Mesendoderm (in vitro differentiated cells): ENCODE results near the gene OR51B2.
"Not testable (repeated sequence)": the region's sequence is repeated elsewhere in the genome, so short reads cannot be mapped to it uniquely, and the experiment has no call there.

Experiments used
- DNase-seq: peaks from one replicate; pipeline ENCODE4 v3.0.0; 2013
- H2AK5ac ChIP-seq: 2 replicates; pipeline ENCODE4 v1.6.1; 2013; ENCODE audit warnings: low read length, inconsistent platforms
- H2BK120ac ChIP-seq: 2 replicates; pipeline ENCODE4 v1.6.1; 2013; ENCODE audit warnings: low read depth, mild to moderate bottlenecking, low read length, moderate library complexity, mixed read lengths
- H2BK15ac ChIP-seq: replicated peaks from 2 replicates; pipeline ENCODE4 v1.6.1; 2013; ENCODE audit warnings: low read depth, mild to moderate bottlenecking, moderate library complexity
- H2BK5ac ChIP-seq: 2 replicates; pipeline ENCODE4 v1.6.1; 2013; ENCODE audit warnings: low read length, inconsistent platforms
- H3K18ac ChIP-seq: 2 replicates; pipeline ENCODE4 v1.6.1; 2013; ENCODE audit warnings: mild to moderate bottlenecking, low read length, mixed read lengths
- H3K23ac ChIP-seq: one replicate; pipeline ENCODE4 v1.6.1; 2013; ENCODE audit warnings: low read length
- H3K27ac ChIP-seq: 2 replicates; pipeline ENCODE4 v1.5.1; 2013; ENCODE audit warnings: low read depth, mild to moderate bottlenecking, inconsistent platforms, low read length, moderate library complexity
- H3K27me3 ChIP-seq: 2 replicates; pipeline ENCODE4 v1.6.1; 2013; ENCODE audit warnings: low read length, control low read depth, mild to moderate bottlenecking, inconsistent platforms; ENCODE audit not compliant: insufficient read depth, poor library complexity
- H3K36me3 ChIP-seq: 2 replicates; pipeline ENCODE4 v1.6.1; 2013; ENCODE audit warnings: low read length, inconsistent platforms; ENCODE audit not compliant: control insufficient read depth, insufficient read depth
- H3K4ac ChIP-seq: one replicate; pipeline ENCODE4 v1.6.1; 2013; ENCODE audit warnings: low read depth, mild to moderate bottlenecking, low read length, moderate library complexity
- H3K4me1 ChIP-seq: 2 replicates; pipeline ENCODE4 v1.6.1; 2013; ENCODE audit warnings: low read depth, low read length, inconsistent platforms; ENCODE audit not compliant: control insufficient read depth
- H3K4me2 ChIP-seq: 2 replicates; pipeline ENCODE4 v1.6.1; 2013; ENCODE audit warnings: low read length
- H3K4me3 ChIP-seq: 2 replicates; pipeline ENCODE4 v1.5.1; 2013; ENCODE audit warnings: mild to moderate bottlenecking, low read length
- H3K56ac ChIP-seq: one replicate; pipeline ENCODE4 v1.6.1; 2013; ENCODE audit warnings: low read length
- H3K79me1 ChIP-seq: 2 replicates; pipeline ENCODE4 v1.6.1; 2013; ENCODE audit warnings: low read length, inconsistent platforms
- H3K79me2 ChIP-seq: 2 replicates; pipeline ENCODE4 v1.6.1; 2013; ENCODE audit warnings: mild to moderate bottlenecking, low read length; ENCODE audit not compliant: control insufficient read depth, insufficient read depth
- H3K9ac ChIP-seq: 2 replicates; pipeline ENCODE4 v1.6.1; 2013; ENCODE audit warnings: low read length, inconsistent platforms
- H4K5ac ChIP-seq: one replicate; pipeline ENCODE4 v1.6.1; 2013; ENCODE audit warnings: low read length
- H4K8ac ChIP-seq: one replicate; pipeline ENCODE4 v1.6.1; 2013; ENCODE audit warnings: low read depth, mild to moderate bottlenecking, control low read depth, low read length, moderate library complexity
- WGBS: extraction: QIAGEN DNeasy Blood & Tissue Kit; methylation state at CpG from one replicate; pipeline ENCODE4 v1.1.7; 2013; ENCODE audit warnings: low lambda C conversion rate, missing lambda C conversion rate; ENCODE audit not compliant: insufficient coverage; ENCODE audit errors: extremely low coverage; 5-methylcytosine and 5-hydroxymethylcytosine counted together

The OR51B2 gene

DNA sequence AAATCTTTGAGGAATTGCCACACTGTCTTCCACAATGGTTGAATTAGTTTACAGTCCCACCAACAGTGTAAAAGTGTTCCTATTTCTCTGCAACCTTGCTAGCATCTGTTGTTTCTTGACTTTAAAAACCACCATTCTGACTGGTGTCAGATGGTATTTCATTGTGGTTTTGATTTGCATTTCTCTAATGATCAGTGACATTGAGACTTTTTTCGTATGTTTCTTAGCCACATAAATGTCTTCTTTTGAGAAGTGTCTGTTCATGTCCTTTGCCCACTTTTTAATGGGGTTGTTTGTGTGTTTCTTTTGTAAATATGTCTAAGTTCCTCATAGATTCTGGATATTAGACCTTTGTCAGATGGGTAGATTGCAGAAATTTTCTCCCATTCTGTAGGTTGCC is 13.2 kb upstream of the OR51B2 start:
- not testable (repeated sequence) for H3K4me2 ChIP-seq
- no CpG with 5 or more reads among the region's 1 CpG for WGBS

DNA sequence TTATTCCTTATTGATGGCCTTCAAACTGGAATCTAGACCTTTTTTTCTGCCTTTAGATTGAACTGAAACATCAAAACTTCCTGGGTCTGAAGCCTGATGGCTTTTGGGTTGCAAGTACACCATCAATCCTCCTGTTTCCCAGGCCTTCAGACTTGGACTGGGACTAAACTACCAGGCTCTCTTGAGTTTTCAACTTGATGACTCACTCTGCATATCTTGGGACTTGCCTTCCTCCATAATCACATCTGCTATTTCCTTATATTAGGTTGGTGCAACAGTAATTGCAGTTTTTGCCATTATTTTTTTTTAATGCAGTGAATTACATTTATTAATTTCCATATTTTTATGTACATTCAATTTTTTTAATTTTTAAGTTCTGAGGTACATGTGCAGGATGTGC is 12.2 kb upstream of the OR51B2 start:
- no peak overlapping the region for H3K9ac ChIP-seq
- H4K5ac ChIP-seq, result no peak overlapping the region

More for the DNA sequence above, 13.2 kb upstream of the OR51B2 start:
- not testable (repeated sequence) for H4K8ac ChIP-seq, H3K56ac ChIP-seq, H2AK5ac ChIP-seq, H3K27ac ChIP-seq, H2BK15ac ChIP-seq, H3K4me3 ChIP-seq, H4K5ac ChIP-seq, H2BK5ac ChIP-seq, H3K9ac ChIP-seq, H3K4me1 ChIP-seq, H3K18ac ChIP-seq, H3K23ac ChIP-seq, H3K79me1 ChIP-seq, H3K36me3 ChIP-seq, DNase-seq, H3K4ac ChIP-seq, H2BK120ac ChIP-seq, H3K27me3 ChIP-seq, H3K79me2 ChIP-seq

DNA sequence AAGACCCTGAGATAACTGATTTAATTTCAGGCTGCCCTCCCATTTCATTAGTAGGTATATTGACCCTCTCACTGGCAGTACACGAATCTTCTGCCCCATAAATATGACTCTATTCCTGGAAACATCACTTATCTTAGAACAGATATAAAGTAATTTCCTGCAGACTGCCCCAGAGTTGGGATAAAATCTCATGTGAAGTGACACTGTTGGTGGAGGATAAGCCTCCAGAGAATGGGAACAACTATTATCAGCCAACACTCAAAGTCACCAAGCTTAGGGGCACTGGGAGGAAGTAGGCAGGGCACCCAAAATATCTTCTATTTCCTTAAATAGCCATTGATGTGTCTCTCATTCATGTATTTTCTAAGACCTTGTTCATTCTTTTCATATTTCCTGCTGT is 11.1 kb upstream of the OR51B2 start:
- no peak overlapping the region for H3K9ac ChIP-seq
- H3K4me3 ChIP-seq, result no peak overlapping the region
- H3K4ac ChIP-seq, result no peak overlapping the region
- no peak overlapping the region for H2BK120ac ChIP-seq
- H2AK5ac ChIP-seq, result no peak overlapping the region
- H3K27ac ChIP-seq, result no peak overlapping the region
- no peak overlapping the region for H3K18ac ChIP-seq
- H3K4me2 ChIP-seq, result no peak overlapping the region
- H3K4me1 ChIP-seq, result no peaks in the 10 kb centered on the region
- H4K5ac ChIP-seq, result no peak overlapping the region
- DNase-seq, result no peak
- H3K23ac ChIP-seq, result no peak overlapping the region
- no peak overlapping the region for H2BK15ac ChIP-seq
- WGBS, result no CpG with 5 or more reads among the region's 1 CpG
- H3K79me2 ChIP-seq, result no peaks in the 10 kb centered on the region
- no peak overlapping the region for H2BK5ac ChIP-seq
- H3K56ac ChIP-seq, result no peak overlapping the region
- H3K36me3 ChIP-seq, result no peaks in the 10 kb centered on the region
- H3K27me3 ChIP-seq, result no peaks in the 10 kb centered on the region
- H3K79me1 ChIP-seq, result no peaks in the 10 kb centered on the region
- H4K8ac ChIP-seq, result no peak overlapping the region

More for the DNA sequence above, 12.2 kb upstream of the OR51B2 start:
- Histone ChIP-seq H2BK120ac (no peak overlapping the region), H3K4me3 (no peak overlapping the region), H2BK15ac (no peak overlapping the region), H3K79me2 (no peaks in the 10 kb centered on the region), H2AK5ac (no peak overlapping the region), H3K4ac (no peak overlapping the region), H3K27ac (no peak overlapping the region), H3K4me1 (no peaks in the 10 kb centered on the region), H2BK5ac (no peak overlapping the region), H3K36me3 (no peaks in the 10 kb centered on the region), H4K8ac (no peak overlapping the region), H3K23ac (no peak overlapping the region), H3K27me3 (no peaks in the 10 kb centered on the region), H3K18ac (no peak overlapping the region), H3K4me2 (no peak overlapping the region), H3K56ac (no peak overlapping the region), H3K79me1 (no peaks in the 10 kb centered on the region)
- no peak for DNase-seq

- no peaks in the 10 kb centered on the region for H3K79me1 ChIP-seq
- no peak overlapping the region for H4K5ac ChIP-seq
- no peak overlapping the region for H3K9ac ChIP-seq
- no peak overlapping the region for H4K8ac ChIP-seq
- H2AK5ac ChIP-seq, result no peak overlapping the region
- no peak overlapping the region for H2BK5ac ChIP-seq
- no peak overlapping the region for H2BK120ac ChIP-seq
- no peak overlapping the region for H2BK15ac ChIP-seq
- H3K4me1 ChIP-seq, result no peaks in the 10 kb centered on the region
- no peak overlapping the region for H3K56ac ChIP-seq
- H3K27me3 ChIP-seq, result no peaks in the 10 kb centered on the region
- no peak overlapping the region for H3K23ac ChIP-seq
- no peak overlapping the region for H3K27ac ChIP-seq
- no peaks in the 10 kb centered on the region for H3K79me2 ChIP-seq
- no peak overlapping the region for H3K4me2 ChIP-seq
- no peak overlapping the region for H3K4ac ChIP-seq
- DNase-seq, result no peak
- H3K4me3 ChIP-seq, result no peak overlapping the region
- WGBS, result no CpG with 5 or more reads among the region's 5 CpGs
- H3K18ac ChIP-seq, result no peak overlapping the region
- no peaks in the 10 kb centered on the region for H3K36me3 ChIP-seq
Observed at GRCh38 chr11:5317292-5317691, 6.8 kb downstream of the OR51B2 start.

- H2AK5ac ChIP-seq, H3K4me2 ChIP-seq, H3K9ac ChIP-seq, H3K4me3 ChIP-seq, H2BK120ac ChIP-seq, H2BK5ac ChIP-seq, H4K5ac ChIP-seq, H3K36me3 ChIP-seq, H3K4ac ChIP-seq, H3K23ac ChIP-seq, H3K4me1 ChIP-seq, H3K79me2 ChIP-seq, H3K79me1 ChIP-seq, H3K27ac ChIP-seq, H4K8ac ChIP-seq, H3K18ac ChIP-seq, H3K27me3 ChIP-seq, DNase-seq, H2BK15ac ChIP-seq, H3K56ac ChIP-seq: not testable (repeated sequence)
- no CpG with 5 or more reads among the region's 3 CpGs for WGBS
Observed at GRCh38 chr11:5313326-5314023, 10.6 kb downstream of the OR51B2 start.

DNA sequence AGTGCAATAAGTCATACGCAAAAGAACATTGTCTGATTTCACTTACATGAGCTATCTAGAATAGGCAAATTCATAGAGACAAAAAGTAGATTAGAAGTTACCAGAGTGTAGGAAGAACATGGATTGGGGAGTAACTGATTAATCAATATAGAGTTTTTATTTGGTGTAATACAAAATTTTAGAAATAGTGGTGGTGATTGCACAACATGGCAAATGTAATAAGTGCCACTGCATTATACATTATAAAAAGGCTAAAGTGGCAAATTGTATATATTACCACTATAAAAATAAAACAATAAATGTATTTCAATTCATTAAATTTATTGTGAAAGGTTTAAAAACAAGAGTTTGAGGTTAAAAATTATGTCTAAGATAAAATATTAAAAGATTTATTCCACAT is 13.7 kb downstream of the OR51B2 start:
- H2BK5ac ChIP-seq, result no peak overlapping the region
- no peak overlapping the region for H3K4me2 ChIP-seq
- H4K8ac ChIP-seq, result no peak overlapping the region
- no peak overlapping the region for H3K56ac ChIP-seq
- H3K18ac ChIP-seq, result no peak overlapping the region
- no peak overlapping the region for H3K4ac ChIP-seq
- no peak for DNase-seq
- no peak overlapping the region for H3K4me3 ChIP-seq
- no peak overlapping the region for H3K23ac ChIP-seq
- H3K27ac ChIP-seq, result no peak overlapping the region
- H3K79me1 ChIP-seq, result no peaks in the 10 kb centered on the region
- H3K4me1 ChIP-seq, result no peaks in the 10 kb centered on the region
- no peak overlapping the region for H3K9ac ChIP-seq
- no peak overlapping the region for H2BK120ac ChIP-seq
- WGBS, result no CpG with 5 or more reads among the region's 1 CpG
- no peaks in the 10 kb centered on the region for H3K79me2 ChIP-seq
- H3K36me3 ChIP-seq, result no peaks in the 10 kb centered on the region
- H3K27me3 ChIP-seq, result no peaks in the 10 kb centered on the region
- no peak overlapping the region for H4K5ac ChIP-seq
- no peak overlapping the region for H2AK5ac ChIP-seq
- no peak overlapping the region for H2BK15ac ChIP-seq
